NCI-H524 treated with DMSO at 0.1 percent for 48 hours (cell line): Measurements from ENCODE around the gene NCOA3.
A peak's percentile ranks its signal among the peaks of the same experiment; 100 is the strongest.
"Not testable (repeated sequence)": the region's sequence is repeated elsewhere in the genome, so short reads cannot be mapped to it uniquely, and the experiment has no call there.

Source experiments
- DNase-seq: peaks from one replicate; lab custom pipeline; 2025; lab: John Stamatoyannopoulos, UW

The NCOA3 gene

DNA sequence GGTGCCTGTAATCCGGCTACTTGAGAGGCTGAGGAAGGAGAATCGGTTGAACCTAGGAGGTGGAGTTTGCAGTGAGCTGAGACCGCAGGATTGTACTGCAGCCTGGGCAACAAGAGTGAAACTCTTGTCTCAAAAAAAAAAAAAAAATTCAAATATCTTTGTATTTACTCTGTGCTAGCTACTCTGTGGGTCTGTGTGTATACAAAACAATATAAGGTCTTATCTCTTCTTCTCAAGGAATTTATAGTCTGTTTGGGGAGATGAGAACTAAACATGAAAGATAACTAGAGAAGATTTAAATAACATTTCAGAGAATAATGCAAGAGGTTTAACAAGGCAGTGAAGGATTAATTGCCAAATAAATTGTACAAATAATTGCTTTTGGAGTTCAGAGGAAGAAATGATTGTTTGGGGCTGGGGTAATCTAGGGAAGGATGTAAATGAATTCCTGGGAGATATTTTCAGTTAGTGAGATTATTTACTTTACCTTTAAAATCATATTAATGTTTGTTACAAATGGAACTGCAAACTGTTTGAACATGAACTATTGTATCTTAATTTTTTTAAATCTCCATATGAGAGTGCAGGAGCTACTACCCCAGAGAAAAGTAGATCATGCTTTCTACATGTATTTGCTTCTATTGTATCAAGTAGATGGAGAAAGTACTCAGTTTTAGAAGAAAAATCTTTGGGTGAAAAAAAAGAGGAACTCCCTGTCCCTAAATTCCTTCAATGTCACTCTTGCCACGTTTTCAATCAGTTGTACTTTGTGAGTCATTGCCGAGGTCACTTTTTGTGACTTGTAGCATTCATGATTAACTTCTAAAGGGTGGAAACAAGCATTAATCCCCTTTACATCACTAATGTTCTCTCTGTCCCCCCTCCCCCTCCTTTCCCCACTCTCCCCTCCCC lies 39.0 kb downstream of the NCOA3 start:
- DNase-seq, result no peak

DNA sequence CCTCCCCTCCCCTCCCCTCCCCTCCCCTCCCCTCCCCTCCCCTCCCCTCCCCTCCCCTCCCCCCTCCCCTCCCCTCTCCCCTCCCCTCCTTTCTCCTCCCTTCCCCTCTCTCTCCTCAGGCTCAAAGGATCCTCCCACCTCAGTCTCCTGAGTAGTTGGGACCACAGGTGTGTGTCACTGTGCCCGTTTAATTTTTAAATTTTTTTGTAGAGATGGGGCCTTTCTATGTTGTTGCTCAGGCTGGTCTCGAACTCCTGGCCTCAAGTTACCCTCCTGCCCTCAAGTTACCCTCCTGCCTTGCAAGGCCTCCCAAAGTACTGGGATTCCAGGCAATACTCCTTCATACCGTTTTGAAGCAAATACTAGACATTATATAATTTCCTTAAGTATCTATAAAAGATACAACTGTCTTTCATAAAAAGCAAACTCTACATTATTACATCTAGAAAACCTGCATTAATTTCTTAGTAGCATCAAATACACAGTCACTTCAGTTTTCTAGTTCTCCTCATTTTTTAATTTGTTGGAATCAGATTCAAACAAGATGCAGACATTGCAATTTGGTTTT lies 39.8 kb downstream of the NCOA3 start:
- no peak for DNase-seq

DNA sequence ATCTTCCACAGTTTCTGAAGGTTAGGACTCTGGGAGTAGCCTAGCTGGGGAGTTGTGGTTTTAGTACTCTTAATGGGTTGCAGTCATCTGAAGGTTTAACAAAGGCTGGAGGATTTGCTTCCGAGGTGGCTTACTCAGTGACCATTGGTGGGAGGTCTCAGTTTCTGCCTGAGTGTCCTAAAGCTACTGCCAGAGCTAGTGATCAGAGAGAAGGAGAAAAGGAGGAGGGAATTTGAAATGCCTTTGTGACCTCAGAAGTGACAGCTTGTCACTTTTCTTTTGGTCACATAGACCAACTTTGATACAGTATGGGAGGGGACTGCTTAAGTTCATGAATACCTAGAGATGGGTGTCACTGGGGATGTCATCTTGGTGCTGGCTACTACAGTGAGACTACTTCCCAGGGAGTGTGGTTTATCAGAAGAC lies 41.3 kb downstream of the NCOA3 start:
- no peak for DNase-seq

DNA sequence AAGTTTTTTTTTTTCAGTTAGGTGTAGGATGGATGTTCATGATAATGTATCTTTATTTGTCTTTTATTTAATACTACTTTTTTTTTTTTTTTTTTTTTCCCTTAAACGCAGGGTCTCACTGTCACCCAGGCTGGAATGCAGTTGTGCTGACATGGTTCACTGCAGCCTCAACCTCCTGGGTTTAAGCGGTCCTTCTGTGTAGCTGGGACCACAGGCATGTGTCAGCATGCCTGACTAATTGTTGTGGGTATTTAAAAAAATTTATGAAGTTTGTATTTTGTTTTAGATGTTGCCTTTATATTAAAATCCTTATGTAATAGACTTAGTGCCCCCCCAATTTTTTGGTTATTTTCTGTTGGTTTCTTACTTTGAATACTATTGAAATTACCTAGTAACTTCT lies 42.6 kb downstream of the NCOA3 start:
- DNase-seq, result no peak

DNA sequence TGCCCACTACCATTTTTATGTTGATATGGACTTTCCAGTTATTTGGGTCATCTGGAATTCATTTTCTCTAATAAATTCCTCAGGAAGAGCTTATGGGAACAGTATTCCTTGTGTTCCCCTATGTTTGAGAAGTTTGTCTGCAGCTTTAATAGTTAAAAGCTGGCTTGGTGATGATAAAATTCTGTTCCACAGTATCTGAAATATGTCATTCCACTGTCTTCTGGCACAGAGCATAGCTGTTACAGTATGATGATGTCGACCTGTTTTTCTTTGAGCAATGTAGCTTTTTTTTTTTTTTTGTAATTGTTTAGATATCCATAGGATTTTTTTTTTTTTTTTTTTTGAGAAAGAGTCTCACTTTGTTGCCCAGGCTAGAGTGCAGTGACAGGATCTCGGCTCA lies 43.2 kb downstream of the NCOA3 start:
- DNase-seq, result no peak

DNA sequence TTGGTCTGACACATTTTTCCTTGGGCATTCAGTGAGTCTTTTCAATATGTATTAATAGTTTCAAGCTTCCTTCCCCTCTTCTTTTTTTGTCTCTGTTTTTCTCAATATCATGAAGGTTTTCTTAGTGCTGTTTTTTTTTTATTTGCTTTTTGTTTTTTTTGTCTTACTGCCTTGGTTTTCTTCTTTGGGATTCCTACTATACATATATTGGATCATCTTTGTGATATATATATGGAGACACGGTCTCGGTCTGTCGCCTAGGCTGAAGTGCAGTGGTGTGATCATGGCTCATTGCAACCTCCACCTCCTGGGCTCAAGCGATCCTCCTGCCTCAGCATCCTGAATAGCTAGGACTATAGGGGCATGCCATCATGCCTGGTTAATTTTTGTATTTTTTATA lies 43.8 kb downstream of the NCOA3 start:
- DNase-seq, result no peak

DNA sequence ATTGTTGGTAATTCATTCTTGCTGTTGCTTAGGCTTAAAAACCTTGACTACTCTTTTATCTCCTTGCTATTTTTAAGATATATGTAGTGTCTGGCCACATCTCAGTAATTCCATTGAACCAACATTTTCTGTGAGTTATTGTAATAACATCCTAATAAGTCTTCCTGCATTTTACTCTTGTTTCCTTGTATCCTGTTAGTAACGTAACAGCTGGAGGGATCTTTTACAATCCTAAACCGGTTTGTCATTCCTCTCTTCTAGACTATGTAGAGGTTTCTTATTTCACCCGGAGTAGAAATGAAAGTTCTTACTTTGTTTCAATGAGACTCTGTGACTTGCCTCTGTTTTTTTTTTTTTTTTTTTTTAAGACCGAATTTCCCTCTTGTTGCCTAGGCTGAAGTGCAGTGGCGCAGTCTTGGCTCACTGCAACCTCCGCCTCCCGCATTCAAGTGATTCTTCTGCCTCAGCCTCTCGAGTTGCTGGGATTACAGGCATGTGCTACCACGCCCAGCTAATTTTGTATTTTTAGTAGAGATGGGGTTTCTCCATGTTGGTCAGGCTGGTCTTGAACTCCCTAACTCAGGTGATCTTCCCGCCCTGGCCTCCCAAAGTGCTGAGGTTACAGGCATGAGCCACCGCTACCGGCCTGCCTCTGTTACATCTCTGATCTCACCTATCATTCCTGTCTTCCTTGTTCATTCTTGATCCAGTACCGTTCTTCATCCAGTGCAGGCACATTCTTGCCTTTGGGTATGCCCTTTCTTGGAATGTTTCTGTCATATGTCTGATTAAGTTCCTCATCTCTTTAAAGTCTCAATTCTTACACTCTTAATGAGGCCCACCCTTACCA lies 44.7 kb downstream of the NCOA3 start:
- no peak for DNase-seq

DNA sequence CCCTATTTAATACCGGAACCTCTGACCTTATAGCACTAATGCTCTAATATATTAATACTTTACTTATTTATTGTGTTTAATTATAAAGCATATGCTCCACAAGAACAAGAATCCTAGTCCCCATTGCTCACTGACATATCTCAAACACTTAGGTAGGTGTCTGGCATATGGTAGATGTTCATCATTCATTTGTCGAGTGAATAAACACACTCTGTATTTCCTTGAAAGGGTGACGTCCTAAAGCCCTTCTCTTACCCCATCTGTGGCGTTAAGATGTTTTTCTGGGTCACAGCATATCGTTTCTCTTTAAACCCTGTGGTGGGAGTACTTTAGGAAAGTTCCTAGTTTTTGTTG lies 45.3 kb downstream of the NCOA3 start:
- no peak for DNase-seq

DNA sequence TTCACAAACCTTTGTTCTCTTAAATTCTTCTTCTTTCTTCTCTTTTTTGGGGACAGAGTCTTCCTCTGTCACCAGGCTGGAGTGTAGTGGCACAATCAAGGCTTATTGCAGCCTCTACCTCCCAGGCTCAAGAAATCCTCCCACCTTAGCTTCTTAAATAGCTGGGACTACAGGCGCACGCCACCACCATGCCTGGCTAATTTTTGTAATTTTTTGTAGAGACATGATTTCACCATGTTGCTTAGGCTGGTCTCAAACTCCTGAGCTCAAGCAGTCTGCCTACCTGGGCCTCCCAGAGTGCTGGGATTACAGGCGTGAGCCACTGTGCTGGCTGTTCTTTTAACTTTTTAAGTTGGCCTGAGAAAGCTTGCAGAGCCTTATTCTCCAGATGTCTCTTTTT lies 48.0 kb downstream of the NCOA3 start:
- DNase-seq, result no peak

DNA sequence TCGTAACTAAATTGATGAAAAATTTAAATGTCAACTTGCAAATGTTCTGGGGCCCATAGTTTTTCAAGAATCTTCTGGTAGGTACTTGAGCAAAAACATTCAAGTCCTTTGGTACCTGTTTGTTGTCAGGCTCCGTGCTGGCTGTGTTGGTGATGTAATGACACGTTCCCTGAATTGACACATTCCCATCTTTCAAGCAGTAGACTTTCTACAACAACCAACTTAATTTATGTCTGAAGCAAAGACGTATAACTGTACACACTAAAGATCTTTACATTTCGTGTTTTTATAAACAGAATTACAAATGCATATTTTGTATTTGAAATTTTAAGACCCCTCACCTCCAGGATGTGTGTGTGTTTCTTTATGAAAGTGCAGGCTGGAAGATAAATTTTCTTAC lies 49.5 kb downstream of the NCOA3 start:
- DNase-seq, result no peak

DNA sequence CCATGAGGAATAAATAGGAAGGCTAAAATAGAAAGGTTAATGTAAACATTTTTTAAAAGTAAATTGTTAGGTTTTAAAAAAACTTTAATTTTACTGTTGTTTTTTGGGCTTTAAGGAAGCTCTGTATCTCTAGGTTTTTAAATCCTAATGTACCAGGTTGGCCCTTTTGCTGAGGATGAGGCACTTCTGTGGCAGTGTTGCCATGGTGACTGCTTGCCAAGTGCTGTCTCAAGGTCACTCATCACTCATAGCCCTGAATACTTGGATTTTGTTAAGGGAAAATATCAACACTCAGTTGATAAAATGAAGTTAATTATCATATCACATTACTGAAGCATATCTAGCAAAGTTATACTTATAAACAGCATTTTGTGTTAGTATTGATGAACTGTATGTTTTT lies 50.2 kb downstream of the NCOA3 start:
- peak; percentile 52 for DNase-seq

DNA sequence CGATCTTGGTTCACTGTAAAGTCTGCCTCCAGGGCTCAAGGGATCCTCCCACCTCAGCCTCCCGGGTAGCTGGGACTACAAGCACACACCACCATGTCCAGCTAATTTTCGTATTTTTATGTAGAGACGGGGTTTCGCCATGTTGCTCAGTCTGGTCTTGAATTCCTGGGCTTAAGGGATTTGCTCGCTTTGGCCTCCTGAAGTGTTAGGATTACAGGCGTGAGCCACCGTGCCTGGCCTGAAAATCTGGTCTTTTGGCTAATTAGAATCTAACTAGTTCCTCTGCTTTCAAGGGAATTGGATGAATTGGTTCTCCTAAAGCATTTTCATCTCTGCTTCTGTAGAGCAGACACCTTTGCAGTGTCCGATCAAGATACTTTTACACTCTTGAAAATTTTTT lies 51.3 kb downstream of the NCOA3 start:
- DNase-seq, result no peak

DNA sequence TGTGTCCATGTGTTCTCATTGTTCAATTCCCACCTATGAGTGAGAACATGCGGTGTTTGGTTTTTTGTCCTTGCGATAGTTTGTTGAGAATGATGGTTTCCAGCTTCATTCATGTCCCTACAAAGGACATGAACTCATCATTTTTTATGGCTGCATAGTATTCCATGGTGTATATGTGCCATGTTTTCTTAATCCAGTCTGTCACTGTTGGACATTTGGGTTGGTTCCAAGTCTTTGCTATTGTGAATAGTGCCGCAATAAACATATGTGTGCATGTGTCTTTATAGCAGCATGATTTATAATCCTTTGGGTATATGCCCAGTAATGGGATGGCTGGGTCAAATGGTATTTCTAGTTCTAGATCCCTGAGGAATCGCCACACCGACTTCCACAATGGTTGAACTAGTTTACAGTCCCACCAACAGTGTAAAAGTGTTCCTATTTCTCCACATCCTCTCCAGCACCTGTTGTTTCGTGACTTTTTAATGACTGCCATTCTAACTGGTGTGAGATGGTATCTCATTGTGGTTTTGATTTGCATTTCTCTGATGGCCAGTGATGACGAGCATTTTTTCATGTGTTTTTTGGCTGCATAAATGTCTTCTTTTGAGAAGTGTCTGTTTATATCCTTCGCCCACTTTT lies 52.0 kb downstream of the NCOA3 start:
- not testable (repeated sequence) for DNase-seq

DNA sequence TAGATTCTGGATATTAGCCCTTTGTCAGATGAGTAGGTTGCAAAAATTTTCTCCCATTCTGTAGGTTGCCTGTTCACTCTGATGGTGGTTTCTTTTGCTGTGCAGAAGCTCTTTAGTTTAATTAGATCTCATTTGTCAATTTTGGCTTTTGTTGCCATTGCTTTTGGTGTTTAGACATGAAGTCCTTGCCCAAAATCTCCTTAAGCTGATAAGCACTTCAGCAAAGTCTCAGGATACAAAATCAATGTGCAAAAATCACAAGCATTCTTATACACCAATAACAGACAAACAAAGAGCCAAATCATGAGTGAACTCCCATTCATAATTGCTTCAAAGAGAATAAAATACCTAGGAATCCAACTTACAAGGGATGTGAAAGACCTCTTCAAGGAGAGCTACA lies 52.6 kb downstream of the NCOA3 start:
- not testable (repeated sequence) for DNase-seq

DNA sequence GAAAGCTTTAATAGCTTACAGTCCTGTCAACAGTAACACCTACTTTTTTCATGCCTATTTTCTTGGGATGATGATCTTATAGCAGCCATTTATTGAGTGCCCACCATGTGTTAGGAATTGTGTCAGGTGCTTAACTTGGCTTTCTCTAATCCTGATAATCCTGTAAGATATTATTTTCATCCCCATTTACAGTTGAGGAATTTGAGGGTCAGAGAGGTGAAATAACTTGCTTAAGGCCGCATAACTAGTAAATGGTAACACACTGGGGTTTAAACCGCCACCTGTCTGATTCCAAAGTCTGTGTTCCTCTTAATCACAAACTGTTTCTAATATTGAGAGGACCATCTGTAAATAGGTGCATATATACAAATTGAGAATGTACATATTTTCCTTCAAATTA lies 55.5 kb downstream of the NCOA3 start:
- peak; percentile 48 for DNase-seq

DNA sequence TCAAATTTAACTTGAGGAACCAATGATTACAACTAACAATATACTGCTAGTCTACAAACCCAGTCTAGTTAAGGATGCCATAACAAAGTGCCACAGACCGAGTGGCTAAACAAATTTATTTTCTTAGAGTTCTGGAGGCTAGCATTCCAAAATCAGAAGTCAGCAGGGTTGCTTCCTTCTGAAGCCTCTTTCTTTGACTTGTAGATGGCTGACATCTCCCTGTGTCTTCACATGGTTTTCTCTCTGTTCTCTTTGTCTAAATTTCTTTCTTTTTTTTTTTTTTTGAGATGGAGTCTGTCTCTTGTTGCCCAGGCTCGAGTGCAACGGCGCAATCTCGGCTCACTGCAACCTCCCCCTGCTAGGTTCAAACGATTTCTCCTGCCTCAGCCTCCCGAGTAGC lies 56.1 kb downstream of the NCOA3 start:
- DNase-seq, result no peak

DNA sequence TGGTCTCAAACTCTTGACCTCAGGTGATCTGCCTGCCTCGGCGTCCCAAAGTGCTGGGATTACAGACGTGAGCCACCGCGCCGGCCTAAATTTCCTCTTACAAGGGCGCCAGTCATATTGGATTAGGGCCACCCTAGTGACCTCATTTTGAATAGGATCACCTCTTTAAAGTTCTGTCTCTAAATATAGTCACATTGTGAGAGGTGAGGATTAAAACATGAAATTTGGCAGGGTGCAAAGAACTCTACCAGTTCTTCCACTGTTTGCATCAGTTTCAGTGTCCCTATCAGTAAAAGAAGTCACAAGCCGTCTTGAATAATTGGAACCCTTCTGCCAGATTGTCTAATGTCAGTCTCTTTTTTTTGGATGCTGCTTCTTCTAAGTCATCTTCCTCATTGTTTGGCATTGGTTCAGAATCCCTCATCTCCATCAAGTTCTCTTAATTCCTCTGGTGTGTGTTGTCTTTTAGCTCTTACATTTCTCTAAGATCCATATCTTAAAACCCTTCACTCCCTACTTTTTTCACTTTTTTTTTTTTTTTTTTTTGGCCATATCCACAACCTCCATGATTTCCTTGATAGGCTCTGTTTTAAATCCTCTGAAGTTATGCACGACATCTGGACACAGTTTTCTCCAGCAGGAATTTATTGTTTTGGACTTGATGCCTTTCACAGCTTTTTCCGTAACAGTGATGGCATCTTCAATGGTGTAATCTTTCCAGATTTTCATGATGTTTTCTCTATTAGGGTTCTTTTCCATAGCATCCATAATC lies 56.8 kb downstream of the NCOA3 start:
- DNase-seq, result no peak

DNA sequence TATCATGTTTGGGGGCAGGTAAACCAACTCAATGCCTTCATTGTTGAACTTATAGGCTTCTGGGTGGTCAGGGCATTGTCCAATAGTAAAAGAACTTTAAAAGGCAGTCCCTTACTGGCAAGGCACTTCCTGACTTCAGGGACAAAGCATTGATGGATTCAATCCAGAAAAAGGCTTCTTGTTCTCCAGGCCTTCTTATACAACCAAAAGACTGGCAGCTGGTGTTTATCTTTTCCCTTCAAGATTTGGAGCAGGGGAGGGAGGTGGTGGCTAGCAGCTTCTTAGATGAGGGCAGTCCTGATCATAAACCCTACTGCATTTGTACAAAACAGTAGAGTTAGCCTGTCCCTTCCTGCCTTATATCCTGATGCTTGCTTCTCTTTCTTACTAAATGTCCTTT lies 57.5 kb downstream of the NCOA3 start:
- peak; percentile 24 for DNase-seq

DNA sequence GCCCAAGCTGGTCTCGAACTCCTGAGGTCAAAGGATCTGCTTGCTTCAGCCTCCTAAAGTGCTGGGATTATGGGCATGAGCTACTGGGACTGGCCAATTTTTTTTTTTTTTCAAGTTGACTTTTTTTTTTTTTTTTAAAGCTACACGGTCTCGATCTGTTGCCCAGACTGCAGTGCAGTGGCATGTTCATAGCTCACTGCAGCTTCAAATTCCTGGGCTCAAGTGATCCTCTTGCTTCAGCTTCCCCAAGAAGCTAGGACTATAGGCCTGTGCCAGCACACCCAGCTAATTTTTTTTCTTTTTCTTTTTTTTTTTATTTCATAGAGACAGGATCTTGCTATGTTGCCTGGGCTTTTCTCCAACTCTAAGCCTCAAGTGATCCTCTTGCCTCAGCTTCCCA lies 59.5 kb downstream of the NCOA3 start:
- DNase-seq, result no peak

DNA sequence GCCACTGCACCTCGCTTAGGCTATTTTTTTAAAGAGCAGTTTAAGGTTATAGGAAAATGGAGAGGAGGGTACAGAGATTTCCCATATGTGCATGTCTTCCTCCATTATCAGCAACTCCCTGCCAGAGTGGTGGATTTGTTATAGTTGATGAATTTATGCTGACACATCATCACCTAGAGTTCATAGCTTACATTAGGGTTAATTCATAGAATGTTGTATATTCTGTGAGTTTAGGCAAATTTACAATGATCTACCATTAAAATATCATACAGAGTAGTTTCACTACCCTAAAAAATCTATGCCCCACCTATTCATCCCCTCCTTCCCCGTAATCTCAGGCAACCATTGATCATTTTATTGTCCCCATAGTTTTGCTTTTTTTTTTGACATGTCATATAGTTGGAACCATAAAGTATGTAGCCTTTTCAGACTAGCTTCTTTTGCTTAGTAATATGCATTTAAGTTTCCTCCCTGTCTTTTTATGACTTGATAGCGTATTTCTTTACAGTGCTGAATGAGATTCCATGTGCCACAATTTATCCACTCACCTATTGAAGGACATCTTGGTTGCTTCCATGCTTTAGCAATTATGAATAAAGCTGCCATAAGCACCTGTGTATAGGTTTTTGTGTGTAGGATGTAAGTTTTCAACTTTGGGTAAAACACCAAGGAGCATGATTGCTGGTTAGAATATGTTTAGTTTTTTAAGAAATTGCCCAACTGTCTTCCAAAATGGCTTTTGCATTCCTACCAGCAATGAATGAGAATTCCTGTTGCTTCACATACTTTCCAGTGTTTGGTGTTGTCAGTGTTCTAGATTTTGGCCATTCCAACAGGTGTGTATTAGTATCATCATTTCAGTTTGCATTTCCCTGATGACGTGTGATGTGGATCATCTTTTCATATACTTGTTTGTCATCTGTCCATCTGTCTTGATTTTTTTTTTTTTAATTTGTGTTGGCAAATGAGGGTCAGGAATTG lies 60.2 kb downstream of the NCOA3 start:
- no peak for DNase-seq
